Liver (tissue), 3 donors: ENCODE data around the gene PFKFB3.

ENCODE experiments used
- EGR1 ChIP-seq, 2 donors: IDR thresholded peaks; 2 replicates each; pipeline ENCODE4 v1.6.1; 2016 to 2018; ENCODE audit warnings: antibody characterized with exemption in 2 of 2, low read depth in 2 of 2
- TAF1 ChIP-seq: conservative IDR thresholded peaks from 2 replicates; pipeline ENCODE4 v1.6.1; 2016; ENCODE audit warnings: antibody characterized with exemption, mild to moderate bottlenecking
- TF ChIP-seq, protein P1 (sequence below): fragments of 150-350 bp; IDR thresholded peaks from 2 replicates; pipeline ENCODE4 v1.5.1; 2017; ENCODE audit warnings: improper control_type of control experiment, low read depth, low read length; ENCODE audit not compliant: missing input control
- TF ChIP-seq, protein P2 (sequence below): IDR thresholded peaks from 2 replicates; pipeline ENCODE4 v1.6.1; 2016; ENCODE audit warnings: antibody characterized with exemption, mild to moderate bottlenecking
- TF ChIP-seq, protein P3 (sequence below): IDR thresholded peaks from 2 replicates; pipeline ENCODE4 v1.6.1; 2016; ENCODE audit warnings: antibody characterized with exemption
- donor health status: healthy.
- donor health status: healthy.

DNA sequence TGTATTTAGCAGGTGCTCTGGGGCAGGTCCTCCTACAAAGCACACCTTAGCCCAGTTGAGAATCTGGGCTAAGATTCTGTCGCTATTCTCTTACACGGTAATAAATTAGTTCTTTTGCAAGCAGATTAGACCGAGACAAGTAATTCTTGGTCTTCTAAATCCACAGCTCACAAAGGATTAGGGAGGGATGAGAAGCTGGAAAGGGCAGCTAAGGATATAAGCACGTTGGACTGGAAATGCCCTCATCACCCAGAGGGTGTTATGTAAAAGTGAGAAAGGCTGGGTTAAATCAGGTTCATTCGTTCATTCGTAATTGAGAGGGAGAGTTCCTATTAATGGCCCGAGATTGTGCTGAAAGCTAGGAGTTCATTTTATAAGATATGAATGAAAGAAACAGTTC is 41.8 kb downstream of the PFKFB3 start:
- TF ChIP-seq, protein P1, sequence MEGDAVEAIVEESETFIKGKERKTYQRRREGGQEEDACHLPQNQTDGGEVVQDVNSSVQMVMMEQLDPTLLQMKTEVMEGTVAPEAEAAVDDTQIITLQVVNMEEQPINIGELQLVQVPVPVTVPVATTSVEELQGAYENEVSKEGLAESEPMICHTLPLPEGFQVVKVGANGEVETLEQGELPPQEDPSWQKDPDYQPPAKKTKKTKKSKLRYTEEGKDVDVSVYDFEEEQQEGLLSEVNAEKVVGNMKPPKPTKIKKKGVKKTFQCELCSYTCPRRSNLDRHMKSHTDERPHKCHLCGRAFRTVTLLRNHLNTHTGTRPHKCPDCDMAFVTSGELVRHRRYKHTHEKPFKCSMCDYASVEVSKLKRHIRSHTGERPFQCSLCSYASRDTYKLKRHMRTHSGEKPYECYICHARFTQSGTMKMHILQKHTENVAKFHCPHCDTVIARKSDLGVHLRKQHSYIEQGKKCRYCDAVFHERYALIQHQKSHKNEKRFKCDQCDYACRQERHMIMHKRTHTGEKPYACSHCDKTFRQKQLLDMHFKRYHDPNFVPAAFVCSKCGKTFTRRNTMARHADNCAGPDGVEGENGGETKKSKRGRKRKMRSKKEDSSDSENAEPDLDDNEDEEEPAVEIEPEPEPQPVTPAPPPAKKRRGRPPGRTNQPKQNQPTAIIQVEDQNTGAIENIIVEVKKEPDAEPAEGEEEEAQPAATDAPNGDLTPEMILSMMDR, result no peak
- TF ChIP-seq, protein P2, sequence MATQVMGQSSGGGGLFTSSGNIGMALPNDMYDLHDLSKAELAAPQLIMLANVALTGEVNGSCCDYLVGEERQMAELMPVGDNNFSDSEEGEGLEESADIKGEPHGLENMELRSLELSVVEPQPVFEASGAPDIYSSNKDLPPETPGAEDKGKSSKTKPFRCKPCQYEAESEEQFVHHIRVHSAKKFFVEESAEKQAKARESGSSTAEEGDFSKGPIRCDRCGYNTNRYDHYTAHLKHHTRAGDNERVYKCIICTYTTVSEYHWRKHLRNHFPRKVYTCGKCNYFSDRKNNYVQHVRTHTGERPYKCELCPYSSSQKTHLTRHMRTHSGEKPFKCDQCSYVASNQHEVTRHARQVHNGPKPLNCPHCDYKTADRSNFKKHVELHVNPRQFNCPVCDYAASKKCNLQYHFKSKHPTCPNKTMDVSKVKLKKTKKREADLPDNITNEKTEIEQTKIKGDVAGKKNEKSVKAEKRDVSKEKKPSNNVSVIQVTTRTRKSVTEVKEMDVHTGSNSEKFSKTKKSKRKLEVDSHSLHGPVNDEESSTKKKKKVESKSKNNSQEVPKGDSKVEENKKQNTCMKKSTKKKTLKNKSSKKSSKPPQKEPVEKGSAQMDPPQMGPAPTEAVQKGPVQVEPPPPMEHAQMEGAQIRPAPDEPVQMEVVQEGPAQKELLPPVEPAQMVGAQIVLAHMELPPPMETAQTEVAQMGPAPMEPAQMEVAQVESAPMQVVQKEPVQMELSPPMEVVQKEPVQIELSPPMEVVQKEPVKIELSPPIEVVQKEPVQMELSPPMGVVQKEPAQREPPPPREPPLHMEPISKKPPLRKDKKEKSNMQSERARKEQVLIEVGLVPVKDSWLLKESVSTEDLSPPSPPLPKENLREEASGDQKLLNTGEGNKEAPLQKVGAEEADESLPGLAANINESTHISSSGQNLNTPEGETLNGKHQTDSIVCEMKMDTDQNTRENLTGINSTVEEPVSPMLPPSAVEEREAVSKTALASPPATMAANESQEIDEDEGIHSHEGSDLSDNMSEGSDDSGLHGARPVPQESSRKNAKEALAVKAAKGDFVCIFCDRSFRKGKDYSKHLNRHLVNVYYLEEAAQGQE, result no peak
- TF ChIP-seq EGR1 (IDR thresholded peaks at IDR 0.05; ENCODE audit: low read depth in 2 of 2) (no peak), TAF1 (no peak)
- TF ChIP-seq, protein P3, sequence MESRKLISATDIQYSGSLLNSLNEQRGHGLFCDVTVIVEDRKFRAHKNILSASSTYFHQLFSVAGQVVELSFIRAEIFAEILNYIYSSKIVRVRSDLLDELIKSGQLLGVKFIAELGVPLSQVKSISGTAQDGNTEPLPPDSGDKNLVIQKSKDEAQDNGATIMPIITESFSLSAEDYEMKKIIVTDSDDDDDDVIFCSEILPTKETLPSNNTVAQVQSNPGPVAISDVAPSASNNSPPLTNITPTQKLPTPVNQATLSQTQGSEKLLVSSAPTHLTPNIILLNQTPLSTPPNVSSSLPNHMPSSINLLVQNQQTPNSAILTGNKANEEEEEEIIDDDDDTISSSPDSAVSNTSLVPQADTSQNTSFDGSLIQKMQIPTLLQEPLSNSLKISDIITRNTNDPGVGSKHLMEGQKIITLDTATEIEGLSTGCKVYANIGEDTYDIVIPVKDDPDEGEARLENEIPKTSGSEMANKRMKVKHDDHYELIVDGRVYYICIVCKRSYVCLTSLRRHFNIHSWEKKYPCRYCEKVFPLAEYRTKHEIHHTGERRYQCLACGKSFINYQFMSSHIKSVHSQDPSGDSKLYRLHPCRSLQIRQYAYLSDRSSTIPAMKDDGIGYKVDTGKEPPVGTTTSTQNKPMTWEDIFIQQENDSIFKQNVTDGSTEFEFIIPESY, result no peak
